Hepatocyte (in vitro differentiated cells): Measurements from ENCODE around the gene DHRS9. TPM values are rescaled to one million over a fixed set of nuclear protein-coding genes. Genes with fewer than 3 reads are reported as not detected.

Source experiments
- DNase-seq: peaks from one replicate; pipeline ENCODE4 v3.0.0-alpha.2; 2016; ENCODE audit warnings: low spot score
- H2AFZ ChIP-seq: fragments of 200-600 bp; sonication (generic); 2 replicates; pipeline ENCODE4 v1.6.0; 2016; ENCODE audit warnings: antibody characterized with exemption, mild to moderate bottlenecking
- H3K27ac ChIP-seq: fragments of 200-600 bp; sonication (generic); 2 replicates; pipeline ENCODE4 v1.5.1; 2016; ENCODE audit warnings: mild to moderate bottlenecking
- H3K27me3 ChIP-seq: fragments of 200-600 bp; sonication (generic); 2 replicates; pipeline ENCODE4 v1.6.1; 2016
- H3K36me3 ChIP-seq: fragments of 200-600 bp; sonication (generic); replicated peaks from 2 replicates; pipeline ENCODE4 v1.5.1; 2016; ENCODE audit warnings: low read depth; ENCODE audit not compliant: insufficient read depth
- H3K4me1 ChIP-seq: fragments of 200-600 bp; sonication (generic); 2 replicates; pipeline ENCODE4 v1.5.1; 2016; ENCODE audit warnings: mild to moderate bottlenecking, moderate library complexity; ENCODE audit not compliant: insufficient read depth
- H3K4me2 ChIP-seq: fragments of 200-600 bp; sonication (generic); 2 replicates; pipeline ENCODE4 v1.6.0; 2016
- H3K4me3 ChIP-seq: fragments of 200-600 bp; sonication (generic); 2 replicates; pipeline ENCODE4 v1.5.1; 2016; ENCODE audit warnings: mild to moderate bottlenecking
- H3K79me2 ChIP-seq: fragments of 200-600 bp; sonication (generic); 2 replicates; pipeline ENCODE4 v1.6.0; 2017; ENCODE audit warnings: mild to moderate bottlenecking
- H3K9me2 ChIP-seq: fragments of 200-600 bp; sonication (generic); replicated peaks from 2 replicates; pipeline ENCODE4 v1.6.0; 2017; ENCODE audit warnings: mild to moderate bottlenecking; ENCODE audit not compliant: insufficient read depth
- H3K9me3 ChIP-seq: fragments of 200-600 bp; sonication (generic); 2 replicates; pipeline ENCODE4 v1.5.1; 2016; ENCODE audit warnings: low read depth, mild to moderate bottlenecking
- H4K20me1 ChIP-seq: fragments of 200-600 bp; sonication (generic); 2 replicates; pipeline ENCODE4 v1.6.0; 2016; ENCODE audit warnings: mild to moderate bottlenecking; ENCODE audit not compliant: insufficient read depth, poor library complexity, severe bottlenecking
- EZH2 ChIP-seq: fragments of 200-600 bp; sonication (generic); IDR thresholded peaks from 2 replicates; pipeline ENCODE4 v1.6.1; 2016; ENCODE audit warnings: antibody characterized with exemption, mild to moderate bottlenecking, borderline replicate concordance
- EZH2phosphoT487 ChIP-seq: fragments of 200-600 bp; sonication (generic); IDR thresholded peaks from one replicate; pipeline ENCODE4 v1.6.1; 2018; ENCODE audit warnings: antibody characterized with exemption, mild to moderate bottlenecking, low read depth, moderate library complexity; ENCODE audit not compliant: unreplicated experiment, severe bottlenecking
- WGBS: methylation state at CpG from one replicate; pipeline ENCODE4 v1.1.6; 2016; ENCODE audit warnings: low lambda C conversion rate; ENCODE audit errors: missing lambda C conversion rate; 5-methylcytosine and 5-hydroxymethylcytosine counted together
- polyA plus RNA-seq: library from polyadenylated mRNA; unstranded; fragments of >200 nt; fragmentation: Nextera tagmentation; extraction: Ambion mirVana; gene quantifications from 2 replicates; pipeline ENCODE4 v1.2.1, GENCODE V29; 2016
- total RNA-seq: library from RNA; depleted of rRNA; stranded (reverse); fragments of >200 nt; gene quantifications from 2 replicates; pipeline ENCODE4 v1.2.3, GENCODE V29; 2014
- TF ChIP-seq, protein P1 (sequence below): fragments of 200-600 bp; sonication (generic); IDR thresholded peaks from 2 replicates; pipeline ENCODE4 v1.5.1; 2016; ENCODE audit warnings: antibody characterized with exemption, mild to moderate bottlenecking; ENCODE audit not compliant: poor library complexity

Gene DHRS9
- total and polyA plus RNA-seq, 2 experiments from 2014 or later = 1.1 to 2.2 TPM

DNA sequence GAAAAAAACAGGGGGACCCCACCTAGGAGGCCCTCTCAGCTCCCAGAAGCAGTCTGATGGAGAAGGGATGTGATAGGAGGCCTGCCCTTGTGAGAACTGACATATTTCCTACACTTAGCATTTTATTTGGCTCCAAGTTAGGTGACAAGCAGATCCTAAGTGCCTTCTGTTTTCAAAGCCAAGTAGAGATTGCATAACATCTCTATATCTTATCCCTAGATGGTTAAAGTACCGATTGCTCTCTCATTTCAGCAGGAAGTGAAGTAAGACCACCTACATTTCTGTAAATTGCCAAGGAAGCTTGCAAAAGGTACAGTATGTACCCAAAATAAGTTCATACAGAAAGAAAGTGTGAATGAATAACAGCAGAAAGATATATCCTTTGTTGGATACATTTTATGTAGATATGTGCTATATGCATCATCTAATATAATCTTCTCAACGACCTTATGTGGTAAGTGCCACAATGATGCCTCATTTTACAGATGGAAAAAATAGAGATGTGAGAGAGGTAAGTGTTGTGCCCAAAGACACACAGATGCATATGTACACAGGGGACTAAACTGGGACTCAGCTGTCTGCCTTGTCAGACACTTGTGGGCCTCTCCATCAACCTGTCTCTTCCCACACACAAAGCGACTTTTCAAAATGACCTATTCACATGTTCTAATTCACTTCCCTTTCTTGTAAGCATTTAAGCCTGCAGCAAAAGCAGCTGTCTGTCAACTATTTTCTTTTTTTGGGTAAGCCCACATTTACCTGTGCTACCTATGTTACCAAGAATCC lies 38.9 kb downstream of the DHRS9 start:
- Histone ChIP-seq H3K27ac (no peak overlapping the region), H3K4me2 (no peak overlapping the region), H3K4me3 (no peak overlapping the region), H3K9me2 (no peaks in the 10 kb centered on the region), H3K36me3 (no peaks in the 10 kb centered on the region), H3K4me1 (no peaks in the 10 kb centered on the region), H2AFZ (no peak overlapping the region), H3K27me3 (peaks cover 9% of the 10 kb centered on the region), H3K79me2 (no peaks in the 10 kb centered on the region), H3K9me3 (no peaks in the 10 kb centered on the region), H4K20me1 (no peaks in the 10 kb centered on the region)
- no peak for DNase-seq
- 73% methylated on average over 3 of the region's 3 CpGs for WGBS
- TF ChIP-seq, protein P1, sequence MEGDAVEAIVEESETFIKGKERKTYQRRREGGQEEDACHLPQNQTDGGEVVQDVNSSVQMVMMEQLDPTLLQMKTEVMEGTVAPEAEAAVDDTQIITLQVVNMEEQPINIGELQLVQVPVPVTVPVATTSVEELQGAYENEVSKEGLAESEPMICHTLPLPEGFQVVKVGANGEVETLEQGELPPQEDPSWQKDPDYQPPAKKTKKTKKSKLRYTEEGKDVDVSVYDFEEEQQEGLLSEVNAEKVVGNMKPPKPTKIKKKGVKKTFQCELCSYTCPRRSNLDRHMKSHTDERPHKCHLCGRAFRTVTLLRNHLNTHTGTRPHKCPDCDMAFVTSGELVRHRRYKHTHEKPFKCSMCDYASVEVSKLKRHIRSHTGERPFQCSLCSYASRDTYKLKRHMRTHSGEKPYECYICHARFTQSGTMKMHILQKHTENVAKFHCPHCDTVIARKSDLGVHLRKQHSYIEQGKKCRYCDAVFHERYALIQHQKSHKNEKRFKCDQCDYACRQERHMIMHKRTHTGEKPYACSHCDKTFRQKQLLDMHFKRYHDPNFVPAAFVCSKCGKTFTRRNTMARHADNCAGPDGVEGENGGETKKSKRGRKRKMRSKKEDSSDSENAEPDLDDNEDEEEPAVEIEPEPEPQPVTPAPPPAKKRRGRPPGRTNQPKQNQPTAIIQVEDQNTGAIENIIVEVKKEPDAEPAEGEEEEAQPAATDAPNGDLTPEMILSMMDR = no peak
- TF ChIP-seq EZH2phosphoT487 = no peak
- TF ChIP-seq EZH2 = no peak

DNA sequence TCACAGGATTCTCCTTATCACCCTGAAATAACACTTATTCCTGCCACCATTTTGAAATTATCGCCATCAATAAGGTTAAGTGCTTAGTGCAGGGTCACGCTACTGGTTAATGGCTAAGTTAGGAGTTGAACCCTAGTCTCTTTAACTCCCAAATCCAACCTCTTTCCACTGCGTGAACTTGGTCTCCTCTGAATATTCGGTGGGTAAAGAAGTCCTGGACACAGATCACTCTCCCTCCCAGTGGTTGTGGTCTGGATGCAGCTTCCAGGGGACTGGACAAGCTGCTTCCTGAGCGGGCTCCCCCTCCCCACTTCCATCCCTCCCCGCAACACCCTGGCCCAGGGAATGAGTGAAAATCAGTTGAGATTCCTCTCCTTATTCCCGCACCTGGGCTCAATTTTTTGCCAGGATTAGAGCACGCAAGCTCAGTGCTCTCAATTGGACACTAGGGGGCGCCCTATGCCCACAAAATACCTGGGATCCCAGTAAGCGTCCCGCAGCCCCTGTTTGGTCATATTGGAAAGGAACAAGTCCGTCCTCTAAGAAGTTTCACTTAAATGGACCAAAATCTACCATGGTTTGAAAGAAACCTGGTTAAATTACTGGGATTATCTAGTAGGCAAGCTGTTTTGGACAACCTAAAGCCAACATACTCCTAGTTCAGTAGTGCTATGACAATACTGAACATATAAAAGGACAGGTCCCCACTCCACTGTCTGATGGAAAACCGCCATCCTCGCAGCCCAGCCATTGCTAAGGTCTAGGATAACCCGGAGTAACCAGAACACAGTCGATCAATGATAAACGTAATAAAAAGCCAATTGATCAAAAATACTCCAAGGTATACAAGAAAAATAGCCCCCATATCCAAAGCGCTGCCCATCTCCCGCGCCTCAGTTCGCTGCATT lies 40.4 kb downstream of the DHRS9 start:
- DNase-seq = peak; percentile 90
- H3K9me2 ChIP-seq = no peaks in the 10 kb centered on the region
- H4K20me1 ChIP-seq = no peaks in the 10 kb centered on the region
- H3K4me1 ChIP-seq = no peaks in the 10 kb centered on the region
- H3K9me3 ChIP-seq = no peaks in the 10 kb centered on the region
- 50% methylated on average over 21 of the region's 21 CpGs for WGBS
- no peak overlapping the region for H3K4me3 ChIP-seq
- H3K36me3 ChIP-seq = no peaks in the 10 kb centered on the region
- TF ChIP-seq EZH2phosphoT487 = no peak
- TF ChIP-seq, protein P1 = peak; percentile 92
- no peak overlapping the region for H3K27ac ChIP-seq
- peak overlapping the region; percentile 48 for H3K4me2 ChIP-seq
- H2AFZ ChIP-seq = peak overlapping the region; percentile 16
- H3K27me3 ChIP-seq = peaks cover 9% of the 10 kb centered on the region
- H3K79me2 ChIP-seq = no peaks in the 10 kb centered on the region

DNA sequence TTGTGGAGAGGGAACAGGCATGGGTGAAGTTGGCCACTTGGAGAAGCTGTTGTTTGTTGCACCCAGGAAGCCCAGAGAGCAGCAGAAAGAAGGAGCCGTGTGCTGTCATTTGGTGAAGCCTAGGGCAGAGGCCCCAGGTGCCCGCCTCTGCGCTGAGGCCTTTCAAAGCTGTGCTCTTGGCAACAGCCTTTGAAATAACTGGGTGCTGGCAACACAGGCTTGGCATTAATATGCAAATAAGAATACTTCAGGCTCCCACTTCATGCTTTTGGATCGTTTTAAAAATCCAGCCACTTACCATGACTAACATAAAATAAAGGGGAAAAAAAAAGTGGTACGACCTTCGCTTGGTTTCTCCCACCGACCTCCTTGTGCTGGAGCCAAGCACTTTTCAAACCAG lies 41.1 kb downstream of the DHRS9 start:
- Histone ChIP-seq H3K27ac (no peak overlapping the region), H3K4me2 (no peak overlapping the region), H3K4me3 (no peak overlapping the region), H3K9me3 (no peaks in the 10 kb centered on the region), H4K20me1 (no peaks in the 10 kb centered on the region), H3K27me3 (peaks cover 9% of the 10 kb centered on the region), H3K9me2 (no peaks in the 10 kb centered on the region), H3K36me3 (no peaks in the 10 kb centered on the region), H2AFZ (no peak overlapping the region), H3K79me2 (no peaks in the 10 kb centered on the region), H3K4me1 (no peaks in the 10 kb centered on the region)
- 92% methylated on average over 7 of the region's 7 CpGs for WGBS
- no peak for DNase-seq
- TF ChIP-seq EZH2 (no peak), EZH2phosphoT487 (no peak)
- TF ChIP-seq, protein P1 = no peak
